SJSA1 (cell line): ENCODE data around the gene PCDH8. TPM values are rescaled to one million over a fixed set of nuclear protein-coding genes. Genes with fewer than 3 reads are reported as not detected.
A peak's percentile ranks its signal among the peaks of the same experiment; 100 is the strongest.

Experiments
- DNase-seq, 2 experiments: peaks; one replicate each; pipeline ENCODE4 v3.0.0-alpha.2; 2015 to 2020; ENCODE audit warnings: low spot score in 2 of 2, low read depth in 1 of 2
- H3K27ac ChIP-seq: fragments of 250-450 bp; sonication (Bioruptor Pico); 2 replicates; pipeline ENCODE4 v1.5.1; 2020; ENCODE audit warnings: mild to moderate bottlenecking, moderate library complexity
- H3K27me3 ChIP-seq: fragments of 250-450 bp; sonication (Bioruptor Pico); replicated peaks from 2 replicates; pipeline ENCODE4 v1.5.1; 2020; ENCODE audit warnings: mild to moderate bottlenecking, moderate library complexity
- H3K36me3 ChIP-seq: fragments of 250-450 bp; sonication (Bioruptor Pico); 2 replicates; pipeline ENCODE4 v1.5.1; 2020; ENCODE audit warnings: mild to moderate bottlenecking
- H3K4me1 ChIP-seq: fragments of 250-450 bp; sonication (Bioruptor Pico); replicated peaks from 2 replicates; pipeline ENCODE4 v1.6.1; 2021; ENCODE audit warnings: mild to moderate bottlenecking
- H3K4me3 ChIP-seq: fragments of 250-450 bp; sonication (Bioruptor Pico); 2 replicates; pipeline ENCODE4 v1.5.1; 2020; ENCODE audit warnings: mild to moderate bottlenecking
- H3K9me3 ChIP-seq: fragments of 250-450 bp; sonication (Bioruptor Pico); replicated peaks from 2 replicates; pipeline ENCODE4 v1.5.1; 2020; ENCODE audit warnings: mild to moderate bottlenecking
- total RNA-seq: library from RNA; depleted of rRNA; stranded (reverse); fragments of >200 nt; shearing (Covaris generic); gene quantifications from 2 replicates; pipeline ENCODE4 v1.2.3, GENCODE V29; 2014

Gene PCDH8
- total RNA-seq, 1 experiment from 2014 or later: not detected

DNA sequence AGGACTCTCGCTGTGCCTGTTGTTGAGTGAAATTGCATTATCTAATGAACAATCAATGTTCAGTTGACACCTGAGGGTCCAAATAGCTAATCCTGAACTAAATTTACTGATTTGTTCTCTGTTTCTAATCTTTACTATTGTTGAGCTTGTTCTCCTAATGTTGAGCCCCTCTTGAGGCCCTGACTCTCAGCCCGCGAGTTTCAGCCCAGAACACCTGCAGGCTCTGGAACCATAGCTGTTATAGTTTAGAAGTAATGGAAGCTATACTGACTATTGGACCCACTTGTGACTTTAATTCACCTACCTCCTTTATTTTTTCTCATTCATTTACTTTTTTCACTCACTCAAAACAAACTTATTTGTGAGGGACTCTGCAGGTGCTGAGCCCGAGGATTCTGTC is 20.6 kb upstream of the PCDH8 start:
- no peaks in the 10 kb centered on the region for H3K36me3 ChIP-seq
- H3K27ac ChIP-seq: no peak overlapping the region
- H3K27me3 ChIP-seq: no peaks in the 10 kb centered on the region
- H3K9me3 ChIP-seq: no peaks in the 10 kb centered on the region
- H3K4me3 ChIP-seq: no peak overlapping the region
- no peaks in the 10 kb centered on the region for H3K4me1 ChIP-seq
- no peak for DNase-seq

DNA sequence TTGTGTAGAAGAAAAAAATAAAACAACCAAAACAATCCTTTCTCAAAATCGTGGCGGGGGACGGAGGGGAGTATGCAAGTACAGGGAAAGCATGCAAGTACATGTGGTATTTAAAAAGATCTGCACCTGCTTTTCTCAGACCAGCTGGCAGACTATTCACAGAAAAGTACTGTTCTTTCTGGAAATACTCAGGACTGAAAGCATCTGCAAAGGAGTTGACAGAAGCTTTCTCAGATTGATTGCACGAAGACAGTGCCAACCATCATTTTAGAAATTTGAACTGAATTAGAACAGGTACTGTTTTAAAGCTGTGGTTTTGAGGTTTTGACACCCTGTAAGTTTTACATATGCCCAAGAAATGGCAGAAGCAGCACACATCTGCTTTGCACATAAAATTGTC is 19.8 kb upstream of the PCDH8 start:
- H3K4me3 ChIP-seq: no peak overlapping the region
- H3K9me3 ChIP-seq: no peaks in the 10 kb centered on the region
- DNase-seq: no peak
- H3K27me3 ChIP-seq: no peaks in the 10 kb centered on the region
- H3K4me1 ChIP-seq: no peaks in the 10 kb centered on the region
- no peaks in the 10 kb centered on the region for H3K36me3 ChIP-seq
- no peak overlapping the region for H3K27ac ChIP-seq

DNA sequence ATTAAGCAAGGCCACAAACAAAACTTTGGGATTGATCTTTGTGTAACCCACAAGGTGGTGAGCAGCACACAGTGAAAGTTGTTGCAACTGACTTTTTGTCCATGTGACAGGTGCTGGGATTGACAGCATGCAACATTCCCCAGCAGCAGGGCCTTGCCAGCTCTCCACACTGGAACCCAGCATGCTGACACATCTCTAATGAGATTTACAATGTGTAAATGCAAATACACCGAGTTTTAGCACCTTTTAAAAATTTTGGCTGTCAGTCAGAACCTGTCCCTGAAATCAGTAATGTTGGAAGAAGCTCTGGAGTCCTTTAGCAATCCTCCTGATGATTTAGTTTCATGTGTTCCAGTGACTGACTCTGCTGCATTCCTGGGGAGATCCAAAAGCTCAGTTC is 16.5 kb upstream of the PCDH8 start:
- Histone ChIP-seq H3K9me3 (no peaks in the 10 kb centered on the region), H3K4me1 (no peaks in the 10 kb centered on the region), H3K4me3 (no peak overlapping the region), H3K27ac (no peak overlapping the region), H3K36me3 (no peaks in the 10 kb centered on the region), H3K27me3 (no peaks in the 10 kb centered on the region)
- no peak for DNase-seq

DNA sequence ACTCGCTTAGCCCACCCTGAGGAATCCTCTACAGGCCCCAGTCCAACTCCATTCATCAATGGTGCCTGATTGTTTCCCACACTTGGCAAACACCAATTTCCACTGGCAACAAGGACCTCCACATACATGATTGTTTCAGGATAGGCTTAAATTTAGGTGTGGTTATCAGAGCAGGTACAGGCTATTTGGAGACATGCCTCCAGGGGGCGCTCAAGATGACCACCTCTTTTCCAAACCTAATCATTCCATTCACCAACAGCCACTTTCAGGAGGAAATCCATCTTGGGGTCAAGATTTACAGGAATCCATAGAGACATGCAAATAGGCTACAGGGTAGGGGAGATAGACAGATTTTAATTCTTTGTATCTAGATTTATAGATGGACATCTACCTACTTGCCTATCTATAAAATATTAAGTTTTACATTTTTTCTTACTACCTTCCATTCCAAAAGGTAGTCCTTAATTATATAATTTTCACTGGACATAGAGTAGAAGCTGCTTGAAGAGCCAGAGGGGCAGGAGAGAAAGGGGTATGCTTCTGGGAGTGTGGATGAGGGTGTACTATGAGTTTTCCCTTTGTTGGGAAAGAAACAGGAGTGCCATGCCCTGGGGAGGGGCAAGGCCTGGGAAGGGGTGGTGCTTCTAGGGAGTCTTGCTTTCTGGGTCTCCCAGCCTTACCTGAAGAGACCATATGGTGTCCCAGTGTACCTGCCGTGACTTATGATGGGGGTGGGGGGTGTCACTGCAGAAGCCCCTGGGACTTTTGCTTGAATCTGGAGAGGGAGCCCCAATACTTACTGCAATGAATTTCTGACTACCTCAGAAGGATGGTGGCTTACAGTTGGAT is 14.1 kb upstream of the PCDH8 start:
- Histone ChIP-seq H3K9me3 (no peaks in the 10 kb centered on the region), H3K4me3 (no peak overlapping the region), H3K27ac (no peak overlapping the region), H3K36me3 (no peaks in the 10 kb centered on the region), H3K27me3 (no peaks in the 10 kb centered on the region), H3K4me1 (no peaks in the 10 kb centered on the region)
- DNase-seq: no peak

- H3K27me3 ChIP-seq: peaks cover 10% of the 10 kb centered on the region; the same call in 1 of the 2 replicates
- no peak for DNase-seq
- no peak overlapping the region for H3K4me3 ChIP-seq
- H3K27ac ChIP-seq: no peak overlapping the region
- peaks cover 7% of the 10 kb centered on the region for H3K9me3 ChIP-seq
- H3K4me1 ChIP-seq: peaks cover 9% of the 10 kb centered on the region
- H3K36me3 ChIP-seq: no peaks in the 10 kb centered on the region
Measured at GRCh38 chr13:52852444-52852843, 4.0 kb upstream of the PCDH8 start.

DNA sequence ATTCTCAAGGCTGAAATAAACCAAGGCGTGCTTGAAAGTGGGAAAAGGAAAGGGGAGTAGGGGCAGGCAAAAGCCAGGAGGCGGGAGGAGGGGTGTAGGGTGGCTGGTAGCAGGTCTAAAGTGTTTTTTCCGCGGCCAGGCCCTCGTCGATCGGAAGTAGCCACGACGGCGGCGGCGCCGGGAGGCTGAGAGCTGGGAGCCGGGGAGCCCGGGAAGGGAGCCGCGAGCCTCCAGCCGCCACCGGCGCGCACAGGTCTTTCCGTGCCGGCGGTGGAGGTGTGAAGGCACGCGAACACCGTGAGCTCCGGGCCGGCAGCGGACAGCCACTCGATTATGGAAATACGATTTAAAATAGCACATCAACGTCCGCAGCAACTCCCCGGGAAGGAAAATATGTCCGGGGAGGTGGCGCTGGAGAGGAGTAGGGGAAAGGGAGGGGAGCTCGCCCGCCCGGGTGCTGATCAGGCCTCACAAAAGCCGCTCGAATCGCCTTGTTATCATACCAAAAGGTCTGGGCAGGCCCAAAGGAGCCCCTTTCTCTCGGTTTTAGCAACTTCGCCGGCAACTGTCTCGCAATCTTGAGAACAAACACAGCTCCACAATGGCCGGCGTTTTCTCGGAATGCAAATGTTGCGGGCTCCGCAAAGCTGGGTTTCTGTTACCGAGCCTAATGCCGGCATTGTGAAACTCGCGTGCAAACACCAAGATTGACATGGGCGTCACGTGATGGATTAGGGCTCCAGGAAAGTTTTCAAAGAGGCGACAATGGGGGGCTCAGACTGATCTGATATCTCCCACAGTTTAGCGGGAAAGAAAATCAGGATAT is 2.9 kb upstream of the PCDH8 start:
- Histone ChIP-seq H3K4me3 (peak overlapping the region; percentile 41), H3K27ac (no peak overlapping the region), H3K27me3 (peaks cover 10% of the 10 kb centered on the region; the same call in 1 of the 2 replicates), H3K4me1 (peaks cover 9% of the 10 kb centered on the region), H3K36me3 (no peaks in the 10 kb centered on the region), H3K9me3 (peaks cover 18% of the 10 kb centered on the region)
- peak in 1 of 2 experiments; percentile 22 for DNase-seq

- peaks cover 22% of the 10 kb centered on the region for H3K9me3 ChIP-seq
- no peak overlapping the region for H3K27ac ChIP-seq
- peak in 1 of 2 experiments; percentile 21 for DNase-seq
- H3K36me3 ChIP-seq: no peaks in the 10 kb centered on the region
- peaks cover 10% of the 10 kb centered on the region; the same call in 1 of the 2 replicates for H3K27me3 ChIP-seq
- H3K4me1 ChIP-seq: peaks cover 9% of the 10 kb centered on the region
- H3K4me3 ChIP-seq: peak overlapping the region; percentile 41
Measured at GRCh38 chr13:52850396-52851136, 2.1 kb upstream of the PCDH8 start.

DNA sequence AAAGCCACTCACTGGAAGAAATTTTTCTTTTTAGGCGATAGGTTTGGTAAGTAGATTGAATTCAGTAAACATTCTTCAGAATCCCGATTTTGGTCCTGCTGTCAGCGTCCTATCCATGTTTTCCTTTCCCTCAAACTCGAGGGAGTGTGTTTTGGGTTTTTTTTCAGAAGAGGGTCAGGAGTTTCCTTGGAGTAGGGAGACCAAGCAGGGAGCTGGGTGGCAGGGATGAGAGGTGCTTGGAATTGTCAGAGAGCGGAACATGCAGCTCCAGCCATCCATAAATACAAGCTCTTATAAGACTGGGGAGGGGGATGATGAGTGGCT is 1.6 kb upstream of the PCDH8 start:
- H3K4me1 ChIP-seq: peaks cover 9% of the 10 kb centered on the region
- H3K9me3 ChIP-seq: peaks cover 22% of the 10 kb centered on the region
- H3K27ac ChIP-seq: no peak overlapping the region
- DNase-seq: no peak
- H3K36me3 ChIP-seq: no peaks in the 10 kb centered on the region
- H3K27me3 ChIP-seq: peaks cover 10% of the 10 kb centered on the region; the same call in 1 of the 2 replicates
- H3K4me3 ChIP-seq: no peak overlapping the region

DNA sequence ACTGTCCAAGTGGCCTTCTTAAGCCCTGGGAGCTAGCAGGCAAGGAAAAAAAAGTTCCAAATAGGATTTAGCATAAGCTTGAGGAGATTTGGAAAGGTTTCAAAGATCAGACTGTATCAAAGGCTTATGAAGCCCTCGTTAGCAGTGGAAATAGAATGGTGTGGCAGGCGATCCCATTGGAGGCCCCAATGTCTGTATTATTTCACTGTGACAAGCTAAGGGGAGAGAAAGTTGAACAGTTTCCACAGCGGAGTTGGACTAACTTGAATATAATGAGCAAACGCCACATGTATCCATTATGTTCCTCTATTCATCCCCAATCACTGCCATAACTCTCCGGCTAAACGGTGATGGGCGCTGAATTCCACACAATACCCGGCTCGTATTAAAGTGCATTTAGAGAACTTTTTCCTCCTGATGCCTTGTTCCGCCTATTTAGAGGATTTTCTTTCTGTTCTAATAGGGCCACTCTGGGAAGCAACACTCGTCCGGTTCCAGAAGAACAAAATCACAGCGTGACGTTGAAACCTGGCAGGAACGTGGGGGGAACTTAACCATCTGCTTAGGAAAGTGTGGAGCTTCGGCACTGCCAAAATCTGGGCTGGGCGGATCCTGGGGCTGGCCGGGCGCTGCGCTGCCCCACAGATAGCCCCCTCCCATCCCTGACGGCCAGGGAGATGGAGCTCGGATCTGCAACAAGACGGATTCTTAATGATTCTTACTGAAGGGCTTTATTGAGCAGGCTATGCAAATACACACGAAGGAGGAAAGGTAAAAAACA is 1.0 kb upstream of the PCDH8 start:
- Histone ChIP-seq H3K4me1 (peaks cover 9% of the 10 kb centered on the region), H3K27ac (no peak overlapping the region), H3K9me3 (peaks cover 22% of the 10 kb centered on the region), H3K4me3 (no peak overlapping the region), H3K36me3 (no peaks in the 10 kb centered on the region), H3K27me3 (peaks cover 10% of the 10 kb centered on the region; the same call in 1 of the 2 replicates)
- DNase-seq: no peak

DNA sequence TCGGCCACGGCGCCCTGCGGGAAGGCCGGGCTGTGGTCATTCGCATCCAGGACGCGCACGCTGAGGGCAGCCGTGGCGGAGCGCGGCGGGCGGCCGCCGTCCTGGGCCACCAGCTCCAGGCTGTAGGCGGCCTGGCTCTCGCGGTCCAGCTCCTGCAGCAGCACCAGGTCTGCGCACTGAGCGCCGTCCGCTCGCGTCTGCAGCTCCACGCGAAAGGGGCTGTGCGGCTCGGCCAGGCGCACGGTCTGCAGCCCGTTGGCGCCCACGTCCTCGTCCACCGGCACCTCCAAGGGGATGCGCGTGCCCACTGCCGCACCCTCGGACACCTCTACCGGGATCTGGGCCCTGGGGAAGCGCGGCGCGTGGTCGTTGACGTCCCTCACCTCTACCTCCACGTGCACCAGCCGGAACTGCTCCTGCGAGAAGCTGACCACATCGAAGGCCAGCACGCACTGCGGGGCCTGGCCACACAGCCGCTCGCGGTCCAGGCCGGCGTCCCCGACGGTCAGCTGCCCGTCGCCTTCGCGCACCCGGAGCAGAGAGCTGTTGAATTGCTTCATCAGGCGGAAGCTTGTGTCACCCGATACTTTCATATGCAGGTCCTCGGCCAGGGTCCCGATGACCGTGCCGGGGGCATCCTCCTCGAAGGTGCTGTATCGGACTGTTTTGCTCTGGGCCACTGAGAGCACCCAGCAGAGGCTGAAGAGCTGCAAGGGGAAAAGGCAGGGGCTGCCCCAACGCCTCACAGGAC is 583 bp downstream of the PCDH8 start:
- DNase-seq: no peak
- H3K9me3 ChIP-seq: peaks cover 22% of the 10 kb centered on the region
- H3K36me3 ChIP-seq: no peaks in the 10 kb centered on the region
- no peak overlapping the region for H3K4me3 ChIP-seq
- H3K4me1 ChIP-seq: peaks cover 9% of the 10 kb centered on the region
- H3K27me3 ChIP-seq: peaks cover 10% of the 10 kb centered on the region; the same call in 1 of the 2 replicates
- H3K27ac ChIP-seq: no peak overlapping the region

DNA sequence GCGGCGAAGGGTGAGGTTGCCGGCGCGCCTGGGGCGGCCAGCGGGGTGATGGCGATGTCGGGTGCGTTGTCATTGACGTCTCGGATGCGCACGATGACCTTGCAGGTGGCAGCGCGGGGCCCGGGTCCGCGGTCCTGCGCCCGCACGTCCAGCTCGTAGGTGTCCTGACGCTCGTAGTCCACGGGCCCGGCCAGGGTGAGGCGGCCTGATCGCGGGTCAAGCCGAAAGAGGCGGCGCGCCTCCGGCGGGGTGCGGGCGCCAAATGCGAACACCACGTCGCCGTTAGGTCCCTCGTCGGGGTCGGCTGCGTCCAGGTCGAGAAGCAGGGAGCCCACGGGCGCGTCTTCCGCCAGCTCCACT is 1.1 kb downstream of the PCDH8 start:
- Histone ChIP-seq H3K27me3 (peaks cover 10% of the 10 kb centered on the region; the same call in 1 of the 2 replicates), H3K4me1 (peaks cover 9% of the 10 kb centered on the region), H3K4me3 (no peak overlapping the region), H3K36me3 (no peaks in the 10 kb centered on the region), H3K27ac (no peak overlapping the region), H3K9me3 (peaks cover 22% of the 10 kb centered on the region)
- no peak for DNase-seq

DNA sequence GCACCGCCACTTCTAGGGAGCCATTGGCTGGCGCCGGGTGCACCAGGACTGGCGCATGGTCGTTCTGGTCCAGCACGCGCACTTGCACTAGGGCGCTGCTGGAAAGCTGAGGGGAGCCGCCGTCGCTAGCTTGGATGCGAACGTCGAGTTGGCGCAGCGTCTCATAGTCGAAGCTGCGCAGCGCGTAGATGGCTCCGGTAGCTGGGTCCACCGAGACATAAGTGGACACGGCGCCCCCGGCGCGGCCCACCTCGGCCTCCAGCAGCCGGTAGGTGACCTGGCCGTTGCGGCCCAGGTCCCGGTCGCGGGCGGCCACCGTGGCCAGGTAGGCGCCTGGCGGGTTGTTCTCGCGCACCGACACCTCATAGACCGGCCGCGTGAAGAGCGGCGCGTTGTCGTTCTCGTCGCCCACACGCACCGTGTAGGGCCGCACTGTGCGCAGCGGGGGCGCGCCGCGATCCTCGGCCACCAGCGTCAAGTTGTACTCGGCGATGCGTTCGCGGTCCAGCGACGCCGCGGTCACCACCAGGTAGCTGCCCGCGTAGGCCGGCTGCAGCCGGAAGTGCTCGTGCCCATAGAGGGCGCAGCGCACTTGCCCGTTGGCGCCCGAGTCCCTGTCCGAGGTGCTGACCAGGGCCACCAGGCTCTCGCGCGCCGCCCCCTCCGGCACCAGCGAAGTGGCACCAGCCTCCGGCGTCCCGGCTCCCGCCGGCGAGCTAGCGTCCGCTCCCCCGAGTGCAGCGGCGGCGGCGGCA is 1.7 kb downstream of the PCDH8 start:
- H3K27me3 ChIP-seq: peaks cover 10% of the 10 kb centered on the region; the same call in 1 of the 2 replicates
- DNase-seq: no peak
- H3K9me3 ChIP-seq: peaks cover 22% of the 10 kb centered on the region
- no peak overlapping the region for H3K4me3 ChIP-seq
- no peaks in the 10 kb centered on the region for H3K36me3 ChIP-seq
- no peak overlapping the region for H3K27ac ChIP-seq
- H3K4me1 ChIP-seq: peaks cover 9% of the 10 kb centered on the region
